ENCODE results near the gene TFDP2.

TFDP2 gene

GRCh38 chr3:141996437-141996836 is 152.9 kb downstream of the TFDP2 start:
- POLR2A ChIA-PET = no interaction called here
- no peak overlapping the region for H3K27ac ChIP-seq (ENCODE audit: extremely low read depth, low read depth, low read length)
- H3K36me3 ChIP-seq (ENCODE audit: control insufficient read depth in 2 of 2, insufficient read depth in 1 of 2, low read length in 2 of 2) = no peaks in the 10 kb centered on the region
- H3K4me3 ChIP-seq (ENCODE audit: low read depth, low read length) = no peak overlapping the region
- H3K9me3 ChIP-seq (ENCODE audit: control insufficient read depth, insufficient read depth, low read depth, low read length) = no peaks in the 10 kb centered on the region
- TF ChIP-seq ZNF521 (tag by site-specific recombination; IDR thresholded peaks at IDR 0.05) = no peak
- TF ChIP-seq ZSCAN4 (tag by site-specific recombination; IDR thresholded peaks at IDR 0.05) = no peak
- TF ChIP-seq ZFP41 (tag by site-specific recombination; IDR thresholded peaks at IDR 0.05; ENCODE audit: borderline replicate concordance) = no peak
- no peak for TF ChIP-seq GLI2 (tag by site-specific recombination; IDR thresholded peaks at IDR 0.05; ENCODE audit: borderline replicate concordance, low read depth)
- TF ChIP-seq MZF1 (tag by site-specific recombination; IDR thresholded peaks at IDR 0.05; ENCODE audit: borderline replicate concordance) = no peak
- TF ChIP-seq ZNF221 (tag by site-specific recombination; IDR thresholded peaks at IDR 0.05; ENCODE audit: borderline replicate concordance) = no peak
- no peak for TF ChIP-seq ZBTB48 (tag by site-specific recombination; IDR thresholded peaks at IDR 0.05)
- CTCF ChIA-PET = no interaction called here
- no peaks in the 10 kb centered on the region for H3K4me1 ChIP-seq (ENCODE audit: control insufficient read depth, insufficient read depth, low read length)

- no peaks in the 10 kb centered on the region; a peak in 1 of 3 replicates for H3K36me3 ChIP-seq (ENCODE audit: control insufficient read depth in 2 of 2, insufficient read depth in 1 of 2, low read length in 2 of 2)
- H3K27ac ChIP-seq (ENCODE audit: extremely low read depth, low read depth, low read length) = no peak overlapping the region
- H3K4me3 ChIP-seq (ENCODE audit: low read depth, low read length) = no peak overlapping the region
- ChIA-PET POLR2A (no interaction called here), CTCF (interaction anchor here (0.7 kb wide), 1 partner anchor 56 kb away, joined by 3 read pairs; no protein-coding TSS in a partner anchor)
- H3K4me1 ChIP-seq (ENCODE audit: control insufficient read depth, insufficient read depth, low read length) = no peaks in the 10 kb centered on the region
- no peaks in the 10 kb centered on the region for H3K9me3 ChIP-seq (ENCODE audit: control insufficient read depth, insufficient read depth, low read depth, low read length)
- TF ChIP-seq ZNF280C (tag by site-specific recombination; IDR thresholded peaks at IDR 0.05) (no peak), ZNF157 (tag by site-specific recombination; IDR thresholded peaks at IDR 0.05) (no peak), OSR2 (tag by site-specific recombination; IDR thresholded peaks at IDR 0.05) (no peak), ZNF23 (tag by site-specific recombination; IDR thresholded peaks at IDR 0.05; ENCODE audit: borderline replicate concordance) (no peak), ZNF639 (tag by site-specific recombination; IDR thresholded peaks at IDR 0.05) (no peak), ZNF670 (tag by site-specific recombination; IDR thresholded peaks at IDR 0.05; ENCODE audit: low read depth) (no peak), GLI2 (tag by site-specific recombination; IDR thresholded peaks at IDR 0.05; ENCODE audit: borderline replicate concordance, low read depth) (no peak), ZNF473 (tag by site-specific recombination; IDR thresholded peaks at IDR 0.05) (no peak), ZNF660 (tag by site-specific recombination; IDR thresholded peaks at IDR 0.05) (no peak), GLI4 (tag by site-specific recombination; IDR thresholded peaks at IDR 0.05) (no peak), ZNF394 (tag by site-specific recombination; IDR thresholded peaks at IDR 0.05; ENCODE audit: borderline replicate concordance) (no peak), ZSCAN18 (tag by site-specific recombination; IDR thresholded peaks at IDR 0.05) (no peak), ZBTB44 (tag by site-specific recombination; IDR thresholded peaks at IDR 0.05) (no peak), ZNF362 (tag by site-specific recombination; IDR thresholded peaks at IDR 0.05) (no peak), ZSCAN4 (tag by site-specific recombination; IDR thresholded peaks at IDR 0.05) (no peak), ZNF571 (tag by site-specific recombination; IDR thresholded peaks at IDR 0.05) (no peak), ZNF2 (tag by site-specific recombination; IDR thresholded peaks at IDR 0.05) (no peak), ZBTB8A (tag by site-specific recombination; IDR thresholded peaks at IDR 0.05) (no peak)
These were observed 154.5 kb downstream of the TFDP2 start for GRCh38 chr3:141994856-141995255.
